Esophagus muscularis mucosa (tissue), 4 donors: Measurements from ENCODE around the gene EHD3. TPM values are rescaled to one million over a fixed set of nuclear protein-coding genes. Genes with fewer than 3 reads are reported as not detected.

ENCODE experiments used
- DNase-seq: peaks from one replicate; pipeline ENCODE4 v3.0.0-alpha.2; 2017; ENCODE audit errors: extremely low spot score
- H3K27ac ChIP-seq, 4 donors: fragments of 200-600 bp; sonication (generic); replicated peaks in 1 of 4; 1 replicate in 3 of 4; 2 replicates in 1 of 4; pipeline ENCODE4 v1.5.1; 2016 to 2019; ENCODE audit warnings: mild to moderate bottlenecking in 1 of 4
- H3K27me3 ChIP-seq, 4 donors: fragments of 200-600 bp; sonication (generic); one replicate each; pipeline versions ENCODE4 v1.5.1 to v1.6.0; 2016 to 2019
- H3K36me3 ChIP-seq, 4 donors: fragments of 200-600 bp; sonication (generic); one replicate each; pipeline ENCODE4 v1.5.1; 2016 to 2019
- H3K4me1 ChIP-seq, 4 donors: fragments of 200-600 bp; sonication (generic); one replicate each; pipeline ENCODE4 v1.5.1; 2016 to 2019
- H3K4me3 ChIP-seq, 4 donors: fragments of 200-600 bp; sonication (generic); 1 replicate in 2 of 4; 2 replicates in 2 of 4; pipeline ENCODE4 v1.5.1; 2016 to 2019; ENCODE audit warnings: mild to moderate bottlenecking in 4 of 4, moderate library complexity in 1 of 4
- H3K9me3 ChIP-seq, 4 donors: fragments of 200-600 bp; sonication (generic); 1 replicate in 3 of 4; 2 replicates in 1 of 4; pipeline ENCODE4 v1.5.1; 2016 to 2019
- EP300 ChIP-seq: sonication (generic); formaldehyde crosslinking; IDR thresholded peaks from one replicate; pipeline ENCODE4 v1.6.1; 2017; ENCODE audit warnings: antibody characterized with exemption
- POLR2A ChIP-seq: fragments of 450-650 bp; IDR thresholded peaks from one replicate; pipeline ENCODE4 v1.6.1; 2017; ENCODE audit warnings: antibody characterized with exemption, moderate library complexity, mild to moderate bottlenecking, low read depth
- POLR2AphosphoS5 ChIP-seq, 2 donors: sonication (generic); formaldehyde crosslinking; IDR thresholded peaks; one replicate each; pipeline ENCODE4 v1.6.1; 2017; ENCODE audit warnings: antibody characterized with exemption in 2 of 2
- WGBS: methylation state at CpG from one replicate; pipeline ENCODE4 v1.1.5; 2018; 5-methylcytosine and 5-hydroxymethylcytosine counted together
- intact Hi-C: fragments of 100-400 bp; cut with DNase I; formaldehyde crosslinking; loops from one replicate; pipeline ENCODE4 v1.15.1; 2023
- total RNA-seq, 4 donors: library from RNA; depleted of rRNA; stranded (reverse); fragments of >200 nt; gene quantifications; one replicate each; pipeline versions ENCODE4 v1.1.0 to v1.2.1, GENCODE V29; 2016
- TF ChIP-seq, protein P1 (sequence below), 3 experiments: fragments of 200-600 bp in 2 of 3; fragments of 450-650 bp in 1 of 3; sonication (generic) in 2 of 3; IDR thresholded peaks; one replicate each; pipeline ENCODE4 v1.5.1; 2017 to 2019; ENCODE audit warnings: antibody characterized with exemption in 3 of 3, mild to moderate bottlenecking in 2 of 3, moderate library complexity in 1 of 3

EHD3 gene
- 1 to 10 TPM; 3.8 to 7.4 (median 4.6) TPM for total RNA-seq

DNA sequence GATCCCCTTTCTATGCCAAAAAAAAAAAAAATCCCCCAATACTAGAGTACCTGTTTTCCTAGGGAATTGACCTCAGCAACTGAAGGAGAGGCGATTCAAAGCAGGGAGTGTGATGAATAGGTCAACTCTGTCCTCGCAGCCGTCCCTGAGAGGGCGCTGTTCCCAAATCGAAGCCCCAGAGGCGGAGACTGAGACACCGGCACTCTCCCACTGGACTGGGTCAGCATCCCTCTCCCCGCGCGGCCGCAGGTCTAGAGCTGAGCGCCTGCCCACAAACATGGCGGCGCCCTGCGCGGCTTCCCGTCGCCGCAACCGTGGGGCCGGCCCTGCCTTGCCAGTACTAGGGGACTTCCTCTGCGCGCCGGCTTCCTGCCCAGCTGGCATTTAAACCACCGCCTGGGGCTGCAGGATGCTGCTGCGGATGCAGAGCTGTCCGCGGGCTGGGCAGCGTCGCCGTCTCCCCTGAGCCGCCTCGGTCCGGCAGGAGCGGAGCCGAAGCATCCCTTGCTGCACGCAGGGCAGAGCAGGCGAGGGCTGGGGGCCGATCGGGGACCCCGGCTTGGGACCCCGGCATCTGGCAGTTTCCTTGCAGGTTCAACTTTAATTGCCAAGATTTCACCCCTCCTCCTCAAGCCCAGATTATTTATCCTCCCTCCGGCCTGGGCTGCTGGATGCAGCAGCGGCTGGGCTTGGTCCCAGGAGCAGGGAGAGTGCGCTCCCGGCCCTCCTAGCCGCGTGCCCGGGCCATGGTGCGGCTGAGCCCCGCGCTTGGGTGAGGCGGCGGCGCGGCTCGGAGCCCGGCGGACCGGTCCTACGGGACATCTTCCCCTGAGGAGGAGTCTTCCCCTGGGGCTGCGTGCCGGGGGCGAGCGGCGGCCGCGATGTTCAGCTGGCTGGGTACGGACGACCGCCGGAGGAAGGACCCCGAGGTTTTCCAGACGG, at the start of gene EHD3:
EHD3 (plus strand) TSS at position 412 of the 942 bp plus-strand sequence; CDS start at position 882, 470 bp downstream.
- H3K4me3 ChIP-seq = peak within 1 kb of the TSS; percentile 66 to 78 (median 72)
- peak; percentile 94 for DNase-seq
- no peaks in the 10 kb centered on the region for H3K9me3 ChIP-seq
- peaks cover 19 to 38% (median 26%) of the 10 kb centered on the region in 4 donors for H3K4me1 ChIP-seq
- H3K27me3 ChIP-seq = no peaks in the 10 kb centered on the region
- no peak for TF ChIP-seq EP300
- TF ChIP-seq POLR2AphosphoS5 (IDR thresholded peaks at IDR 0.05) = peak in 1 of 2 donors; percentile 58
- TF ChIP-seq, protein P1, sequence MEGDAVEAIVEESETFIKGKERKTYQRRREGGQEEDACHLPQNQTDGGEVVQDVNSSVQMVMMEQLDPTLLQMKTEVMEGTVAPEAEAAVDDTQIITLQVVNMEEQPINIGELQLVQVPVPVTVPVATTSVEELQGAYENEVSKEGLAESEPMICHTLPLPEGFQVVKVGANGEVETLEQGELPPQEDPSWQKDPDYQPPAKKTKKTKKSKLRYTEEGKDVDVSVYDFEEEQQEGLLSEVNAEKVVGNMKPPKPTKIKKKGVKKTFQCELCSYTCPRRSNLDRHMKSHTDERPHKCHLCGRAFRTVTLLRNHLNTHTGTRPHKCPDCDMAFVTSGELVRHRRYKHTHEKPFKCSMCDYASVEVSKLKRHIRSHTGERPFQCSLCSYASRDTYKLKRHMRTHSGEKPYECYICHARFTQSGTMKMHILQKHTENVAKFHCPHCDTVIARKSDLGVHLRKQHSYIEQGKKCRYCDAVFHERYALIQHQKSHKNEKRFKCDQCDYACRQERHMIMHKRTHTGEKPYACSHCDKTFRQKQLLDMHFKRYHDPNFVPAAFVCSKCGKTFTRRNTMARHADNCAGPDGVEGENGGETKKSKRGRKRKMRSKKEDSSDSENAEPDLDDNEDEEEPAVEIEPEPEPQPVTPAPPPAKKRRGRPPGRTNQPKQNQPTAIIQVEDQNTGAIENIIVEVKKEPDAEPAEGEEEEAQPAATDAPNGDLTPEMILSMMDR (IDR thresholded peaks at IDR 0.05) = peak; percentile 55 to 61 (median 58)
- TF ChIP-seq POLR2A = no peak
- H3K27ac ChIP-seq = peak within 1 kb of the TSS; percentile 44 to 71 (median 54)
- no peaks in the 10 kb centered on the region for H3K36me3 ChIP-seq
- intact Hi-C loops = loop anchor here (1.0 kb wide), 1 partner anchor 99 kb away; no protein-coding TSS in a partner anchor
- 5% methylated on average over 14 of the region's 74 CpGs for WGBS

DNA sequence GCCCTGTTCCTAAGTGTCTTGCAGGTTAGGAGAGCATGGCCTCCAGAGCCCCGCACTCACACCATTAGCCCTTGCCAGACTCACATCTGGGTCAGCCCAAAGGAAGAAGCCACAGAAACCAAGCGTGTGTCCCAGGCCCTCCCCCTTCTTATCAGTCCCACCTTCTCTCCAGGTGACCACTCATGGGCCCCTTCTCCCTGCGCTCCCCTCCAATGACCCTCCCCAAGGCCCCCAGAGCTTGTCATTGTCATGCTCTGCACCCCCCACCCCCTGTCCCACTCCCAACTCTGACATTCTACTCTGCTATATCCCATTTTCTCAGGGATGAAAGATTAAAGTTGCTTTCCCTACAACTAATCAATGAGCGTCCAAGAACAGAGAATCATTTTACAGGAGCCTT, 46.8 kb upstream of the EHD3 start:
- Histone ChIP-seq H3K27ac (no peak overlapping the region), H3K4me1 (no peaks in the 10 kb centered on the region), H3K36me3 (no peaks in the 10 kb centered on the region), H3K9me3 (peaks cover 0 to 4% (median 0%) of the 10 kb centered on the region in 4 donors), H3K4me3 (no peak overlapping the region), H3K27me3 (peaks cover 0 to 5% (median 2%) of the 10 kb centered on the region in 4 donors)
- intact Hi-C loops = no loop called here
- 87% methylated on average over 4 of the region's 4 CpGs for WGBS
- TF ChIP-seq, protein P1 (IDR thresholded peaks at IDR 0.05) = no peak
- TF ChIP-seq POLR2AphosphoS5 (IDR thresholded peaks at IDR 0.05) (no peak), EP300 (no peak), POLR2A (no peak)
- DNase-seq = no peak

DNA sequence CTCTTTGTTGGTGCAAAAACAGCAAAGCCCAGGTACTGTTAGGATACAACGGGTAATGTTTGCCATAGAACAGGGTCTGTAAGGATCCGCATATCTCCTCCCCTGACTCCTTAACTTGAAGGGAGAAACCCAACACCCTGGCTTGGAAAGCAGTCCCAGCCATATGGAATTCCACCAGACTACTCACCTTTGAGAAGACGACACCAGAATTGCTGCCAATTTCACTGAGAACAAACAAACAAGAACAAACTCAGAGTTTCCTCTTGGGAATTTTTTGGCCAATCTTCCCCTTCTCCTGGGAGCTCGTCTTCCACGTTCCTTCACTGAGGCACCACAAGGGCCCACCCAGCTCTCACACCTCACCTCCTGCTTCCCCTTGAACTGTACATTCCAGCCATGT, 45.8 kb upstream of the EHD3 start:
- TF ChIP-seq POLR2AphosphoS5 (IDR thresholded peaks at IDR 0.05) = no peak
- TF ChIP-seq EP300 = no peak
- TF ChIP-seq, protein P1 (IDR thresholded peaks at IDR 0.05) = no peak
- TF ChIP-seq POLR2A = no peak
- no peak for DNase-seq
- Histone ChIP-seq H3K27me3 (peaks cover 0 to 5% (median 2%) of the 10 kb centered on the region in 4 donors), H3K9me3 (peaks cover 0 to 4% (median 0%) of the 10 kb centered on the region in 4 donors), H3K4me1 (no peaks in the 10 kb centered on the region), H3K27ac (no peak overlapping the region), H3K36me3 (no peaks in the 10 kb centered on the region), H3K4me3 (no peak overlapping the region)
- intact Hi-C loops = no loop called here
- WGBS = 63% methylated on average over 5 of the region's 5 CpGs

DNA sequence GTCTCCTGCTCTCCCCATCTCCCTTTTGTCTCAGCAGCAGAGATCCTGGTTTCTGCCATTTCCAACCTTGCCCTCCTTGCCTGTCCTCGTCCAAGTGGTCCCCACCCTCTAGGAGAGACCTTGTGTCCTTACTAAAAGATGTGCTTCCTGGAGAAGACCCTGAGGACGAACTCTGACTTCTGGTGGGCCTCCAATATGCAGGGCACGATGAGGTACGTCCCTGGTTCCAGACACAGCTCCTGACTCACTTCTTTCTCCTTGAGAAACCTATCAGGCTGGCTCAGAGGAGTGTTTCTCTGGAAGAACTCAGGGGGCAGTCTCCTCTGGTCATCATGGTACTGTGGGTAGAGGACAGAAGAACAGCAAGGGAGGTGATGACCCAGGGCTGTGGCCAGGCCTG, 44.8 kb upstream of the EHD3 start:
- intact Hi-C loops = no loop called here
- Histone ChIP-seq H3K9me3 (no peaks in the 10 kb centered on the region), H3K4me1 (no peaks in the 10 kb centered on the region), H3K27me3 (peaks cover 0 to 5% (median 2%) of the 10 kb centered on the region in 4 donors), H3K27ac (no peak overlapping the region), H3K36me3 (no peaks in the 10 kb centered on the region), H3K4me3 (no peak overlapping the region)
- WGBS = 90% methylated on average over 4 of the region's 4 CpGs
- DNase-seq = no peak
- TF ChIP-seq POLR2AphosphoS5 (IDR thresholded peaks at IDR 0.05) = no peak
- TF ChIP-seq, protein P1 (IDR thresholded peaks at IDR 0.05) = no peak
- TF ChIP-seq POLR2A = no peak
- no peak for TF ChIP-seq EP300
